Rectal smooth muscle tissue (tissue), 1 donor: ENCODE results near the gene GRN.

Experiments used
- H3K27ac ChIP-seq: one replicate; pipeline ENCODE4 v1.7.0; 2013; ENCODE audit warnings: low read depth, low read length, inconsistent platforms
- H3K27me3 ChIP-seq: one replicate; pipeline ENCODE4 v1.7.0; 2013; ENCODE audit warnings: low read length; ENCODE audit not compliant: control insufficient read depth, insufficient read depth
- H3K36me3 ChIP-seq: one replicate; pipeline ENCODE4 v1.7.0; 2013; ENCODE audit warnings: low read length; ENCODE audit not compliant: control insufficient read depth, insufficient read depth
- H3K4me1 ChIP-seq: one replicate; pipeline ENCODE4 v1.7.0; 2013; ENCODE audit warnings: low read length; ENCODE audit not compliant: control insufficient read depth, insufficient read depth
- H3K4me3 ChIP-seq: one replicate; pipeline ENCODE4 v1.7.0; 2013; ENCODE audit warnings: low read length
- H3K9ac ChIP-seq: one replicate; pipeline ENCODE4 v1.7.0; 2013; ENCODE audit warnings: low read length

GRN gene

GRCh38 chr17:44351961-44352827 is 7.1 kb downstream of the GRN start:
- no peak overlapping the region for H3K9ac ChIP-seq
- no peak overlapping the region for H3K4me3 ChIP-seq
- H3K36me3 ChIP-seq: peaks cover 17% of the 10 kb centered on the region
- no peaks in the 10 kb centered on the region for H3K4me1 ChIP-seq
- no peak overlapping the region for H3K27ac ChIP-seq
- H3K27me3 ChIP-seq: no peaks in the 10 kb centered on the region

- H3K27me3 ChIP-seq: no peaks in the 10 kb centered on the region
- H3K27ac ChIP-seq: no peak overlapping the region
- H3K9ac ChIP-seq: no peak overlapping the region
- peaks cover 17% of the 10 kb centered on the region for H3K36me3 ChIP-seq
- peak overlapping the region; percentile 49 for H3K4me3 ChIP-seq
- no peaks in the 10 kb centered on the region for H3K4me1 ChIP-seq
These were observed 7.9 kb downstream of the GRN start for GRCh38 chr17:44352828-44353671.

DNA sequence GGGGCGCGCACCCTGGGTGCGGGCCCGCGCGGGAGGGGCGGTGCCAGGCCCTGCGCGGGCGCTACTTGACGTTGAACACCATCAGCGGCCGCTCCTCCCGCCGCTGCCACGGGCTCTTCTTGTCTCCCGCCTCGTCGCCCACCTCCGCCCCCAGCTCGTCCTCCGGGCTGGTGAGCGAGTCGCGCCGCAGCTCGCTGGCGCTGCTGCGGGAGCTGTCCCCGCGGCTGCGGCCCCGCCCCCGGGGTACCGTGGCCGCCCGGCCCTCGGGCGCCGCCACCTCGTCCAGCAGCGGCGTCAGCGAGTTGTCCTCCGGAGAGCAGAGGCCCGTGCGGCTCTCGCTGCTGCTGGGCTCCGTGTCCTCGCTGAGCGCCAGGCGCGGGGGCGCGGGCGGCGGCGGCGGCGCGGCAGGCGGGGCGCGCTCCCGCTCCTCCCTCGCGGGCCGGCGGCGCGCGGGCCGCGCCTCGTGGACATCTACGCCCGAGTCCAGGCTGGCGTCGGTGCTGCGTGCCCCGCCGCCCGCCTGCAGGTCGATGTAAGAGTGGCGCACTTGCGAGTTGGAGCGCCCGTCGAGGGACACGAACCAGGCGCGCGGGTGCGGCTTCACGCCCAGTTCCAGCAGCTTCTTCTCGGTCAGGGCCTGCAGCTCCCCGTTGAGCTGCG is 8.7 kb downstream of the GRN start:
- H3K4me3 ChIP-seq: peak overlapping the region; percentile 49
- H3K4me1 ChIP-seq: no peaks in the 10 kb centered on the region
- peaks cover 17% of the 10 kb centered on the region for H3K36me3 ChIP-seq
- no peak overlapping the region for H3K27ac ChIP-seq
- H3K27me3 ChIP-seq: no peaks in the 10 kb centered on the region
- no peak overlapping the region for H3K9ac ChIP-seq

DNA sequence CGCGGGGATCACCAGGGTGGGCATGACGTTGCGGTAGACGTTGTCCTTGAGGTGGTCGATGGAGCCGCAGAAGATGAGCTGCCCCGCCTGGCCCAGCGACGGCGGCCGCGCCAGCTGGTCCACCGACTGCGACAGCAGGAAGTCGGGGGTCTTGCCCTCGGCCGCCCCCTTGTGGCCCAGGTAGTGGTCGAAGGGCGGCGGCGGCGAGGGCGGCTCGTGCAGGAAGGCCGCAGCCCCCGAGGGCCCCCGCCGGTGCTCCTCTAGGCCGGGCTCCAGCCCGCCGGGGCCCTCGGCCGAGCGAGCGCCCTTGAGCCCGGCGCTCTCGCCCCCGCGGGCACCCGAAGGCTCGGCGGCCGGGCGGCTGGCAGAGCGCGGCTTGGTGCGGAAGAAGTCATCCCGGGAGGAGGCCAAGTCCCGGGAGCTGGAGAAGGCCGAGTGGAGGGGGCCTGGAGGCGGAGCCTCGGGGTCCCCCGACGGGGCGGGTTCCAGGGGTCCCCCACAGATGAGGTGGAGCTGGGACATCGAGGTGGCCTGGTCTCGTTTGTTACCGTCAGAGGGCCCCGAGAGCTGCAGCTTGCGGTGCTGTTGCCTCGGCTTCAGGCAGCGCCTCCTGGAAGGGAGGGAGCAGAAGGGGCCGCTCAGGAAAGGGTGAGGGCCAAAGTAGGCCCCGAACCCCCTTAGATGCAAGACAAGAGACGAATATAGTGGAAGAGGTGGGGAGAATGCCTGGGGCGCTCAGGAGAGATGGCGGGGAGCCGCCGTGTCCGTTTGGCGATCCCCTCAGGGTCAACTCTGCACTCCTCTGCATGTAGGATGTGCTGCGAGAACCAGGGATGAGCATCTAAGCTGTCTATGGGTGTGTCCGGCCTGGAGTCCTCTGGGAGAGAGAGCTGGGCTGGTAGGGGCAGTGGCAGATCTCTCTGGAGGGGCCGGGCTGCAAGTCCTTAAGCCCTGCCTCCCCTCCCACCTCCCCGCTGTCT is 9.8 kb downstream of the GRN start:
- no peaks in the 10 kb centered on the region for H3K27me3 ChIP-seq
- no peak overlapping the region for H3K9ac ChIP-seq
- H3K36me3 ChIP-seq: peaks cover 13% of the 10 kb centered on the region
- no peak overlapping the region for H3K27ac ChIP-seq
- H3K4me3 ChIP-seq: no peak overlapping the region
- H3K4me1 ChIP-seq: no peaks in the 10 kb centered on the region

GRCh38 chr17:44355642-44356099 is 10.6 kb downstream of the GRN start:
- no peak overlapping the region for H3K9ac ChIP-seq
- no peaks in the 10 kb centered on the region for H3K4me1 ChIP-seq
- H3K36me3 ChIP-seq: peaks cover 12% of the 10 kb centered on the region
- H3K27me3 ChIP-seq: no peaks in the 10 kb centered on the region
- H3K4me3 ChIP-seq: no peak overlapping the region
- no peak overlapping the region for H3K27ac ChIP-seq

GRCh38 chr17:44356241-44356640 is 11.1 kb downstream of the GRN start:
- Histone ChIP-seq H3K27me3 (no peaks in the 10 kb centered on the region), H3K4me1 (no peaks in the 10 kb centered on the region), H3K27ac (no peak overlapping the region), H3K9ac (no peak overlapping the region), H3K4me3 (no peak overlapping the region), H3K36me3 (peaks cover 8% of the 10 kb centered on the region)

- Histone ChIP-seq H3K27me3 (peaks cover 3% of the 10 kb centered on the region), H3K27ac (no peak overlapping the region), H3K4me3 (no peak overlapping the region), H3K36me3 (no peaks in the 10 kb centered on the region), H3K4me1 (no peaks in the 10 kb centered on the region), H3K9ac (no peak overlapping the region)
These were observed 13.0 kb downstream of the GRN start for GRCh38 chr17:44358066-44358465.

- H3K27ac ChIP-seq: no peak overlapping the region
- H3K4me1 ChIP-seq: no peaks in the 10 kb centered on the region
- H3K4me3 ChIP-seq: no peak overlapping the region
- H3K27me3 ChIP-seq: peaks cover 5% of the 10 kb centered on the region
- no peak overlapping the region for H3K9ac ChIP-seq
- H3K36me3 ChIP-seq: no peaks in the 10 kb centered on the region
These were observed 13.9 kb downstream of the GRN start for GRCh38 chr17:44359006-44359405.

GRCh38 chr17:44359458-44360143 is 14.5 kb downstream of the GRN start:
- Histone ChIP-seq H3K4me3 (no peak overlapping the region), H3K4me1 (no peaks in the 10 kb centered on the region), H3K27ac (no peak overlapping the region), H3K9ac (no peak overlapping the region), H3K36me3 (no peaks in the 10 kb centered on the region), H3K27me3 (peaks cover 5% of the 10 kb centered on the region)

DNA sequence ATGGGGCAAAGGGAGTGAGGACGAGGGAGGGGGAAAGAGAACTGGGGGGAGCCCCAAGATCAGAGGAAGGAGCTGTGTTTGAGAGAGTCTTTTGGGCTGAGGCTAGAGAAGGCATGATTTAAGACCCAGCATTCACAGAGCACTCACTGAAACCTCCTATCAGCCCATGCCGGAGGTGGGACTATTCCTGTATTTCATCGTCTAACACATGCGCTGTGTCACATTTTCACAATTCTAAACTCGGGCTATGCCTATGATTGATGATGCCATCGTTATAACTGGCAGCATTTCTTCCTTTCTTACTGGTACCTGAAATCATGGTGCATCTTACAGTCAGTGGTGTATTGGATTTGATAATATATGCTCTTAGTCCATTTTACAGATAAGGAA is 15.0 kb downstream of the GRN start:
- peaks cover 5% of the 10 kb centered on the region for H3K27me3 ChIP-seq
- H3K9ac ChIP-seq: no peak overlapping the region
- H3K36me3 ChIP-seq: no peaks in the 10 kb centered on the region
- no peaks in the 10 kb centered on the region for H3K4me1 ChIP-seq
- H3K27ac ChIP-seq: no peak overlapping the region
- no peak overlapping the region for H3K4me3 ChIP-seq

DNA sequence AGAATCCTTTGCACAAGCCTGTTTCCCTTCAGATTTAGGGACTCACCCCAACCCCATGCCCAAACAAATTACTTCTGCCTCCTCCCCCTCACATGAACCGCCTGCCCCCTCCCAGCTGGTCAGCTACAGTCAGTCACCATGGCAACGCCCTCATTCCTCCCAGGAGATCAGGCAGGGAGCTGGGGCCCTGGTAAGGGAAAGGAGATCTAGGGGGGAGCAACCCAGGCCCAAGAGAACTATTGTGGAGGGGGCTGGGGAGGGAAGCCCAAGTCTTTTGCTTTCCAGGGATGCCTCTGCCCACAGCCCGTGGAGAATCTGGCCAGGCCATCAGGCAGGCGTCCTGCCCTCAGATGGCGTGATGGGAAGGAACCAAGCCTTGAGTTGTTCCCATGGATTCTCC is 15.7 kb downstream of the GRN start:
- Histone ChIP-seq H3K27ac (no peak overlapping the region), H3K4me3 (no peak overlapping the region), H3K27me3 (peaks cover 5% of the 10 kb centered on the region), H3K9ac (no peak overlapping the region), H3K36me3 (no peaks in the 10 kb centered on the region), H3K4me1 (no peaks in the 10 kb centered on the region)
